Anterior cingulate cortex (tissue), 58 donors: ENCODE results near the gene PRKAG2.
"Not testable (repeated sequence)": the region's sequence is repeated elsewhere in the genome, so short reads cannot be mapped to it uniquely, and the experiment has no call there.

Experiments used
- DNase-seq, 58 donors: peaks; one replicate each; lab custom pipeline; 2025; lab: John Stamatoyannopoulos, UW

The PRKAG2 gene

DNA sequence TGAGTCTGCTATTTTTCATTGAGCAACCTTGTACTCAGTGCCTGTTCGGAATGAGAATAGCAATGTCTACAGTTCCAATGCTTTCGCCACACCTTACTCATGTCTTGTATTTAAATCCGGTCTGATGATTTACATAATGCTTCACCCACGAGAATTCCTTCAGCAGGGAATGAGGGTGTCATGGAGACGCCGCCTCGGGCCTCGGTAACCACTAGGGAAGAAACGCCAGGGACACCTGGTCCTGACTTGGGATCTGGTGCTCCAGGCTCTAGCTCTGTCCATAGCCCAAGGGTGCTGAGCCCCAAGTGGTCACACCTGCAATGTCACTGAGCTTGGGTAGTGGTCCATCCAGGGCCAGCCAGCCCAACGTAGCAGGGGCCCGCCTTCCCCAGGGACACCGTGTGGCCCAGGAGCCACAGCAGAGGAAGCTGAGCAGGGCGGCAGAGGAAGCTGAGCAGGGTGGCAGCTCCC lies 37.4 kb downstream of the PRKAG2 start:
- DNase-seq = peak in 5 of 58 donors; percentile 14 to 61 (median 26)

DNA sequence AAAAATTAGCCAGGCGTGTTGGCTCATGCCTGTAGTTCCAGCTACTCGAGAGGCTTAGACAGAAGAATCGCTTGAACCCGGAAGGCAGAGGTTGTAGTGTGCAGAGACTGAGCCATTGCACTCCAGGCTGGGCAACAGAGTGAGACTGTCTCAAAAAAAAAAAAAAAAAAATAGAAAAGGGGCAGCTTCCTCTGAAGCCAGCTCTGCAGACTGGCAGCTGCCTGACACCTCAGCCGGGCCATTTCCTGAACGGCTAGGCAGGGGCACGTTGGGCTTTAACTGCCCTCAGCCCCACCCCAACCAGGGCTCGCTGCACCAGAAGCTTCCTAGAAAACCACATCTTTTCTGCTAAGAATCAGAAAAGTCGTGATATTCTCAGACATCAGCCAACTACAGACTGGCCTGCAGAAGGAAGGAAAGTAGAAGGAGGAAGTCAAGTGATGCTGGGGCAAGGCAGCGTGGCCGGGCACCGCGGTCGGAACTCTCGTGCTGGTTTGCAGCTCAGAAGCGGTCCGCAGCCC lies 38.0 kb downstream of the PRKAG2 start:
- peak in 8 of 58 donors; percentile 11 to 51 (median 20) for DNase-seq

DNA sequence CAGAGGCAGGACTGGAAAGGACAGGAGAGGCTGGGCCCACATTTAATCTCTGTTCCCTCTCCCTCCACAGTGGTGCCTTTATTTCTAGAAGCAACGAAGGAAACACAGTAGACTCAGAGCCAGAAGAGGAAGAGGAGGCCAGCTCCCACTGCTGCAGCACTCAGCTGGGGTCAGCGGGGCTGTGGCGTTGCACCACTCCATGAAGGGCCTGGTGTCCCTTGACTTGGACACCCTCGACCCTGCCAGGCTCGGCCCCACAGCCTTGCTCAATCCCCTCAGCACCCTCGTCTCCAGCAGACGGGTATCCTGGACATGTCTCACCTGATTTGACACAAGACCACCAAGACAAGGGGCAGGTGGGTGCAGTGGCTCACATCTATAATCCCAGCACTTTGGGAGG lies 38.8 kb downstream of the PRKAG2 start:
- no peak for DNase-seq

DNA sequence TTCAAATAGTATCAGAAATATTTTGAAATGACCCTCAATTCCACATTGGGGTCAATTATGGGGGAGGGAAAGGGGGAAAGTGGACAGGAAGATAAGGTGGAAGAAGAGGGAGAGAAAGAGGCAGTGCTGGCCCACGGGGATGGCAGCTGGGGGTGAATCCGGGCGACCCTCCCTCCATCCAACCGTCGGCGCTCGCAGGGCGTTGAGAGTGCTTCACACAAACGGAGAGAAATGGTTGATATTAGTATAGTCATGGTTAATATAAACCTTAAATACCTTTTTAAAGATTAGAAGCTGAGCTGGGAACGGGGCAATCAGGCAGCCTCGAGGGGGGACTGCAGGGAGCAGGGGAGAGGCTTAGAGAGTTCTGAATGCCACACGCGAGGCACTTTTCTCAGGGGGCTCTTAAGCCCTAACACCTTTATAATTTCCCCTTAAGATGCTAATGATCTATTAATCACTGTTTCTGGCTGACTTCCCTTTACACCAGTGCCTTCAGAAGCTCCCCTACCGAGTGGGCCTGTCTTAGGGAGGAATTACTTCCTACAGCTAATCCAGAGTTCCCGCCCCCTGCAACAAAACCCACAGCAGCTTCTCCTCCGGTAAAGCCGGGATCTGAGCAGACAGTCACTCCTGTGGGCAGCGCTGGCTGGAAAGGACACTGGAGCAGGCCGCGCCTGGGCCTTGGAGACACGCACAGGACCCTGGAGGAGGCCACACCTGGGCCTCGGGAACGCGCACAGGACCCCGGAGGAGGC lies 39.5 kb downstream of the PRKAG2 start:
- peak in 1 of 58 donors; percentile 14 for DNase-seq

DNA sequence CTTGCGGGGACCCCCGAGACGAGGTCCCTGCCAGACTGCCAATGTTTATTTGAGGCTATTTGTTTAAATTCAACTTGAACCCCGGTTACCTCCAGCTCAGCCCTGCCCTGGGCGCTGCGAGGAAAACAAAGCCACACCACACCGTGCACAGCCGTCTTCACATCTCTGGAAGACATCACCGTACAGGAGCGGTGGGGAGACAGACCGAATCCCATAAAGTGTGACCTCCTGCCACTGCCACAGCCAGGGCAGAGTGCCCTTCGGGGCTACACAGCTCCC lies 40.0 kb downstream of the PRKAG2 start:
- no peak for DNase-seq

DNA sequence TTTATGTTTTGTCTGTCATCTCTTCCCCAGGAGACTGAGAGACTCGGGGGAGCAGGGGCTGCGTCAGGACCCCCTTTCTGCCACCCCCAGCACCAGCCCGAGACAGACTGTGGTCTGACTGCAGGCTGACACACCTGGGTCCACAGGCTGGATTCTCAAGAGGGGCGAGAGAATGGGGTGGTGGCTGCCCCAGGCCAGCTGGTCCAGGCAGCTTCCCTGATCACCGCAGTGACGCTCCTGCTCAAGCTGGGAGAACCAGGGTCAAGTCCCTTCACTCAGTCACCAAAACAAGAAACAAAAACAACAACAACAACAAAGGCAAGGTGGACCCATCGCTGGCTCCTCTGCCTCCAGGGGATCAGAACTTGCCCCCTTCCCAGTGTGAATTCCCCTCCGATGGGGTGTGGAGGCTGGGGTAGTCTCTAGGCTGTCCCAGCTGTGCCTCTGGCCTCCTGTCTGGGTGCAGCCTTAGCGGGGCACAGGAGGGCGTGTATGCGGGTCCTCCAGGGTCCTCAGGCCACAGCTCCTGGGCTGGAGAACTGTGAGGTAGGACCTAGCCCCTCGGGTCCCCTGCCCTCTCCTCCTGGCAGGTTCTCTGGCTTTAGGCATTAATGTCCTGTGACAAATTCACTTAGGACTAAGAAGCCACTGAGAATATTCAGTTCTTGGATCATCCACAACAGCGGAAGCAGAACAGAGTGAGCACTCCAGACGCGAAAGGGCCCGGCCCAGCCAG lies 40.6 kb downstream of the PRKAG2 start:
- no peak for DNase-seq

DNA sequence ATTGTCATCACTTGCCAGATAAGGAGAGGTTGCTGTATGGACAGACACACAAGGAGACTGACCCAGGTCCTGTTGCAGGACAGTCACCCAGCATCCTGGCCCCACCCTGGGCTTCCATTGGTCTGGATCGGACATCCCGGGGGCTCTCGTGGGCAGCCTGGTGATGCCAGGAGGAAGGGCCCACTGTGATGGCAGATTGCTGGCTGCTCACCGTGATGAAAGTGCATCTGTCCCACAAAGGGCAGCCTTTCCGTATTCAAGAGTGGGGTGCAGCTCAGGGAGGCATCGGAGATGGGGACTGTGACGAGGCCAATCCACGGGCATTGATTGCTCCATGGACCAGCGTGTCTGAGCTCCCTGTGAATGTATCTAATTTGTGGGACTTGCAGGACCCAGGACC lies 41.3 kb downstream of the PRKAG2 start:
- DNase-seq = no peak

DNA sequence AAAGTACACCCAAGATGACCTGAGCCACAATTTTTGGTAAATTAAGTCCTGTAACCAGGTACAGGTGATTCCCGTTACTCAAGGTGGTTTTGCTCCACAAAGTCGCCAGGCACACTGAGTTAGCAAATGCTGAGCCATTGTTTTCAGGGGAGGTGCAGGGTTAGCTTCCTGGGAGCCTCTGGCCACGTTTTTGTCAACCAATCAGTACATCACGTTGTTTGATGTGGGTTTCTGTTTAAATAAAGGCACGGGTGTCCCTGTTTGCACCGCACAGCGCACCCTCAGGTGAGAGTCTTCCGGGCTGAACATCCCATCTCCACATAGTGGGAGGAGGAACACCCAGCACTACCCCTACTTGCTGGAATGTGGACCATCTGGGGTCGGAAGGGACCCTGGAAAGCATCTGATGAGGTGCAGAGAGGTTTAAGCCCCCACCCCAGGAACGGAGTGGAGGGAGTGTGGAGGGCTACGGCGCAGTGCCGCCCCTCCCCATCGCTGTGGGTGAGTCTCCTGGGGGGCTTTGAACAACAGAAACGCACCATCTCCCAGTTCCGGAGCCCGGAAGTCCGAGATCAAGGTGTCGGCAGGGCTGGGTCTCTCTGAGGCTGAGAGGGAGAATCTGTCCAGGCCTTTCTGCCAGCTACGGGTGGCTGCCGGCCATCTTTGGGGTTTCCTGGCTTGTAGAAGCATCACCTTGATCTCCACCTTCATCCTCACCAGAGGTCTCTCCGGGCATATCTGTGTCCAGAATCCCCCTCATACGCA lies 42.5 kb downstream of the PRKAG2 start:
- DNase-seq = no peak

DNA sequence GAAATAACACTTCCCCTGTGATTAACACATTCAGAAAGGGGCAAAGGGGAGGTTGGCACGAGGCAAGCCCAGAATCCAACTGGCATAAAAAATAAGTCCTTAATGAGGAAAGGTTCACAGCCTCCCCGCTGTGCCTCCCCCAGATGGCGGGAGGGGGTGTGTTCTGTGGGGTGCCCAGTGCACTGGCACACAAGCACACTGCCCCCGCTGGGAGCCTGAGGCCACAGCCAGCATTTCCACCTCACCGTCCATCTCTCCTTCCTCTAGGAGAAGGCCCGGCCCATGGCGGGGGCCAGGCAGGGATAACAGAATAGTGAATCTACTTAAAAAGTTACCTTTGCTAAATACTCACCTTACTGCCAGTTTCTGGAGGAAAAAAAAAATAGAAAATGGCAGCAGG lies 43.2 kb downstream of the PRKAG2 start:
- no peak for DNase-seq

DNA sequence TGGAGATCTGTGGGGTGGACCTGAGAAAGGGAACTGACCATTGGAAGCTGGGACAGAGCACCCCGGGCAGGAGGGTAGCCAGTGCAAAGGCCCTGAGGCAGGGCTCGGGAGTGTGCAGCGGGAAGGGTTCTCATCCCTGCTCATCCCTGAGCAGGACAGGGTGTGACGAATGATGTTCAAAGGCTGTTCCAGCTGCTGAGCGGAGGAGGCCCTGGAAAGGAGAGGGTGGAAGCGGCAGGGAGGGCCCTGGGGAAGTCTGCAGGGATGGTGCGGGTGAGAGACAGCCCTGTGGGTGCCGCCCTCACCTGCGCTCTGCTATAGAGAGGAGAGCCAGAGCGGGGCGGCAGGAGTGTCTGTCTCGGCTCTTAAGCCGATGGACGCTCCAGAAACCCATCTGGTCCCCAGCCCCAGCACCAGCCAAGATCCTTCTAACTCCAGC lies 43.7 kb downstream of the PRKAG2 start:
- no peak for DNase-seq

DNA sequence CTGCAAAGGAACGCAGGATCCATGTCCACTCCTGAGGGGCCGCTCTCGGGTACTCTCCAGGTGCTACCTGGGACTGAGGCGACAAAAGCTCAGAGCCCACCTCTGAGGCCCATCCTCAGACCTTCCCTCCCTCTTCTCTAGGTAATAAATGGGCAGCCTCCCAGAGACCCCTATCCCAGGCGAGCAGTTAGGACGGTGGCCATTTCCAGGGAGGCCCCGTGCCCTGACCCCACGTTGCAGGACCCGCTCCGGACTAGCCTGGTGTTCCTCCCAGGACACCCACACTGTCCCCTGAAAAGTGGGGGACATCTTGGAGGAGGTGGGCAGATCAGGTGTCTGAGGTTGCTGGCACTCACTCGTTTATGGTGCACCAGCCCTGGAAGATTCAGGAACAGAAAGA lies 44.3 kb downstream of the PRKAG2 start:
- DNase-seq = no peak

DNA sequence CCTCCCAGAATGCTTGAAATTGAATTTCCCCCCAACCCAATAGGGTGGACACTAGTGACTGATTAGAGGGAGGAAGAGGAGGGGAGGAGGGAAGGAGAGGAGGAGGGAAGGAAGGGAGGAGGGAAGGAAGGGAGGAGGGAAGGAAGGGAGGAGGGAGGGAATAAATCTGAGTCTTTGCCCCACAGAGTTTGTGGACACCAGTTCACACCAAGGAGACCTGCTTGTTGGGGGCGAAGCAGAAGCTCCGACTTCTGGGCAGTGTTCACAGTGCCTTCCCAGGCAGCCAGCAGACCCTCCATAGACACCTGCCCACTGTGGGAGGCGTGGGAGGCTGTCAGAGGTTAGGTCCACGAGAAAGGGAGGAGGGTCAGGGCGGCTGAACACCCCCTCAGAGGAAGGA lies 44.8 kb downstream of the PRKAG2 start:
- DNase-seq = no peak

DNA sequence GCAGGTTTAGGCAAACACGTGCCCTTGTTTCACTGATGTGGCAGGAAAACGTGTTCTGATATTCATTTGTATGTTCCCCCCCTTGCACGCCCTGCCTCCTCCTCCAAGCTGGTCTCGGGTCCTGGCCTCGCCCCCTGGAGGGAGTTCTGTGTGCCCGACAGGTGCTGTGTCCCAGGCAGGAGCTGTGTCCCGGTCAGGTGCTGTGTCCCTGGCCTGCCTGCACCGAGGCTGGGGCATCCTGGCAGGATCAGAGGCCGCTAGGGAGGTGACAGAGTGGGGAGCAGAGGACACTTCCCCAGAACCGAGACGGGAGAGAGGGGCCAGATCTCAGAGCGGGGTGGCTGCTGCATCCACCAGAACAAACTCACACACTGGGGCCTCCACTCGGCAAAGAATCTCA lies 45.3 kb downstream of the PRKAG2 start:
- DNase-seq = no peak

DNA sequence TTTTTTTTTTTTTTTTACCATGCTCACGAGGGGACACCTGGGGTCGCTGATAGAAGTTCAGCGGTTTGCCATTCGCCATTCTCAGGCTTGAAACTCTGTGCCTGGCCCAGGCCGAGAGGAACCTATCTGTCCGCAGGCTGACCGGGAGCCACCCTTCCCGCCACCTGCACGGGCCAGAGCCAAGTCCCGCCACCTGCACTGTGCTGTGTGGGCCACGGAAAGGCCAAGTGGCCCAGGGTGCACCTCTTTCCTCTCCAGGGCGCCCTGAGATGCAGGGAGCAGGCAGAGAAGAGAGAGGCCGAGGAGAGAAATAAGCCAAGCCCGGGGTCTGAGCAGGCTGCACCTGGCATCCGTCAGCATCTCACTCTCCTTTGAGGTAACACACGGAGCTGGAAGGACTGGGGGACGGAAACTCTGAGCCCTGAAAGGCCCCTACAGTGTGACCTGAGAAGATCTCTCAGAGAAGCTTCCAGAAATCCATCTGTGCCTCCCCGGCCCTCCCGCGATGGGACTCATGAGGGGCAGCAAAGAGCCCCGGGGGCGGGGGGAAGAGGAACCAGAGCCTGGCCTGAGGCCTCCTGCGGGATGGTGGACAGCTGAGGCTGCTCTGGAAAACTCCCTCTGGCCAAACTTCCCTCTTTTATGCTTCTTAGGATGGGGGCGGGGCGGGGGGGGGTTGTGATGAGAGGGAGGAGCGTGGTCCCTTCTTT lies 46.6 kb downstream of the PRKAG2 start:
- no peak for DNase-seq

DNA sequence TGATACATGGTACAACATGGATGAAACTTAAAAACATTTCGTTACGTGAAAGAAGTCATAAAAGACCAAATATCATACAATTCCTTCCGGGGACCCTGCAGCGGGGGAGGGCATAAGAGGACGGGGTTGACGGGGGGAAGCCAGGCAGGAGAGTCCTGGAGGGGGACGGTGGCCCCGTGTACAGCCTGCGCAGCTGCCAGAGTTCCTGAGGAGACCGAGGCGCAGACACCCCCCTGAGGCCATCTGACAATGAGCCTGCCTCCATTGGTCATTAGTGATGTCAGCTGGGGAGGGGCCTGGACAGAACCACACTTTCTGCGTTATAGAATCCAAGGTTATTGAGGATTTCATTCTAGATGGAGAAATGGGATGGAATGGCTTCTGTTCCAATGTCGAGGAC lies 47.2 kb downstream of the PRKAG2 start:
- DNase-seq = no peak

DNA sequence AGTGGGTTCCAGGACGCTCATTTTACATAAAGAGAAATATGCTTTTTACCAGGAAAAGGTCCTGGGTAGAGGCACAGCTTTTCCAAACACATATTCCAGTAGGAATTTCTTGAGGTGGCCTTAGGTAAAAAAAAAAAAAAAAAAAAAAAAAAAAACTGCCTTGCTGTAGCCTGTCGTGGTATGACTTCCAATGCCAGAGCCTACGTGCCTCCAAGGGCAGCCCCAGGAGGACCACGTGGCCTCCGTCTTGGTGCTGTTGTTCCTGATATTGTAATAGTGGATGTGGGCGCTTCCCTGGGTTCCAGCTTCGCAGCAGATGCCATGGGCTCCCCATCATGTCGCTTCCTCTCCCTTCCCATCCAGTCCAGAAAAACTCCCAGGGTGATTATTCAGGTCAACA lies 49.3 kb downstream of the PRKAG2 start:
- DNase-seq = no peak

DNA sequence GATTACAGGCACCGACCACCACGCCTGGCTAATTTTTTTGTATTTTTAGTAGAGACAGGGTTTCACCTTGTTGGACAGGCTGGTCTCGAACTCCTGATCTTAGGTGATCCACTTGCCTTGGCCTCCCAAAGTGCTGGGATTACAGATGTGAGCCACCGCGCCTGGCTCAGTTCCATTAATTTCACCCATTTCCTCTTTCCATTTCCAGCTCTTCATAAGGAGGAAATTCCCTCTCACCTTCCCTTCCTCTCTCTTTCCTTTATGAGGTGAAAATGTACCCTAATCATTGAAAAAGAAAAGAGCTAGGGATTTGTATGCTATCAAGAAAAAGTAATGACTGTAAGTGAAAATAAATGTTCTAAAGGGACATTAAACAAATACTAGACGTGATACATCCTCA lies 50.6 kb downstream of the PRKAG2 start:
- DNase-seq = not testable (repeated sequence)

DNA sequence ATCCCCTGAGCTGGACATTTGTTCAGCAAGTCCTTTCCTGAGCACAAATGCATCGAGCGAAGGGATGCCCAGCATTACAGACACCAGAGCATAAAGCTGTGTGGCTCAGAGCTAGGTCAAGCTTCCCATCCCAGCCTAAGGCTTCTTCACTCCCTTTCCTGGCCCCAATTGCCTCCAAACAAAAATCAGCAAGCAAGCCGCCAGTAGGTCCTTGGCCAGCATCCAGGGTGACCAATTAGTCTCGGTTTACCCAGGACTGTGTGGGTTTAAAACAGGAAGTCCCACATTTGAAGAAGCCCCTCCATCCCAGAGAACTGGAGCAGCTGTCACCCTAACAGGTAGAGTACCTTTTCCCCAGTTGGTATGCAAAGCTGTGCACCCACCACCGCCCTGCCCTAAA lies 51.2 kb downstream of the PRKAG2 start:
- DNase-seq = no peak

DNA sequence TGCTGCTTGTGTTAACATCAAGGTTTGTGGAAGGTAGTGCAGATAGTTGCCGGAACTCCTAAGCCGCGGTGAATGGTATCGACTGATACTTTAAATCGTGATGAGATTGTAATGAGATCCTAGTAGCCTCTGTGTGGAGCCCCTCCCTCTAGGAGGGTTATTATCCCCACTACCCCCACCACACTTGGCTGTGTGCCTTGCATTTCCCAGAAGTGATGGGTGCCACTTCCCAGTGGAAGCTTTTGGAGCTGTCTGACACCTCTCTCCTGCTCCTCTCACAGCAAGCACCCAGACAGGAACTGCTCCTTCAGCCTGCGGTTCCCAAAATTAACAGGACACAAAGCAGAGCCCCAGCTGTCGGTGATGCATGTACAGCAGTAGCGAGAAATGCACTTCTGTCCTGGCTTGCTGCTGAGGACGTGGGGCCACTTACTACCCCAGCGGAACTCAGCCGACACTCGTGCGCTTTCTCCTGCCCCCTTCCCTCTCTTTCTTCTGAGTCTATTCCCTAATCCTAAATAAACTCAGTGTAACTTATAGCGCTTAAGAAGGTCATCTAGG lies 52.5 kb downstream of the PRKAG2 start:
- no peak for DNase-seq
